WTC11 (cell line): ENCODE results near the gene ASIC3.

ENCODE experiments used
- ATF6 ChIP-seq: sonication (generic); formaldehyde crosslinking; IDR thresholded peaks from 2 replicates; pipeline ENCODE4 v1.8.1; 2023; ENCODE audit warnings: mild to moderate bottlenecking, missing genetic modification reagents
- CTCF ChIP-seq: fragments of 200-600 bp; IDR thresholded peaks from 2 replicates; pipeline ENCODE4 v1.8.0; 2022; ENCODE audit warnings: antibody characterized with exemption
- FOXK1 ChIP-seq: sonication (generic); formaldehyde crosslinking; IDR thresholded peaks from 2 replicates; pipeline ENCODE4 v1.8.0; 2022; ENCODE audit warnings: mild to moderate bottlenecking, moderate library complexity, missing genetic modification reagents
- MAX ChIP-seq: sonication (generic); formaldehyde crosslinking; IDR thresholded peaks from 2 replicates; pipeline ENCODE4 v1.8.0; 2022; ENCODE audit warnings: mild to moderate bottlenecking, missing genetic modification reagents
- NR1H2 ChIP-seq: sonication (generic); formaldehyde crosslinking; IDR thresholded peaks from 2 replicates; pipeline ENCODE4 v1.9.0; 2021; ENCODE audit warnings: mild to moderate bottlenecking, moderate library complexity, missing genetic modification reagents
- NR2C2 ChIP-seq: sonication (generic); formaldehyde crosslinking; IDR thresholded peaks from 2 replicates; pipeline ENCODE4 v1.8.0; 2022; ENCODE audit warnings: mild to moderate bottlenecking, missing genetic modification reagents
- STAT6 ChIP-seq: sonication (generic); formaldehyde crosslinking; conservative IDR thresholded peaks from 2 replicates; pipeline ENCODE4 v1.8.1; 2023; ENCODE audit warnings: mild to moderate bottlenecking, low read depth, missing genetic modification reagents, moderate library complexity
- USF1 ChIP-seq: sonication (generic); formaldehyde crosslinking; IDR thresholded peaks from 2 replicates; pipeline ENCODE4 v1.8.0; 2022; ENCODE audit warnings: mild to moderate bottlenecking, missing genetic modification reagents

- TF ChIP-seq NR2C2 (CRISPR knock-in tag) (no peak), NR1H2 (no peak), CTCF (no peak), USF1 (CRISPR knock-in tag) (no peak), MAX (CRISPR knock-in tag) (no peak), FOXK1 (CRISPR knock-in tag) (no peak), ATF6 (no peak), STAT6 (CRISPR knock-in tag) (no peak)
These were observed 12.3 kb downstream of the ASIC3 start for GRCh38 chr7:151060416-151061212.
